Measurements from ENCODE around the gene XIRP1.

DNA sequence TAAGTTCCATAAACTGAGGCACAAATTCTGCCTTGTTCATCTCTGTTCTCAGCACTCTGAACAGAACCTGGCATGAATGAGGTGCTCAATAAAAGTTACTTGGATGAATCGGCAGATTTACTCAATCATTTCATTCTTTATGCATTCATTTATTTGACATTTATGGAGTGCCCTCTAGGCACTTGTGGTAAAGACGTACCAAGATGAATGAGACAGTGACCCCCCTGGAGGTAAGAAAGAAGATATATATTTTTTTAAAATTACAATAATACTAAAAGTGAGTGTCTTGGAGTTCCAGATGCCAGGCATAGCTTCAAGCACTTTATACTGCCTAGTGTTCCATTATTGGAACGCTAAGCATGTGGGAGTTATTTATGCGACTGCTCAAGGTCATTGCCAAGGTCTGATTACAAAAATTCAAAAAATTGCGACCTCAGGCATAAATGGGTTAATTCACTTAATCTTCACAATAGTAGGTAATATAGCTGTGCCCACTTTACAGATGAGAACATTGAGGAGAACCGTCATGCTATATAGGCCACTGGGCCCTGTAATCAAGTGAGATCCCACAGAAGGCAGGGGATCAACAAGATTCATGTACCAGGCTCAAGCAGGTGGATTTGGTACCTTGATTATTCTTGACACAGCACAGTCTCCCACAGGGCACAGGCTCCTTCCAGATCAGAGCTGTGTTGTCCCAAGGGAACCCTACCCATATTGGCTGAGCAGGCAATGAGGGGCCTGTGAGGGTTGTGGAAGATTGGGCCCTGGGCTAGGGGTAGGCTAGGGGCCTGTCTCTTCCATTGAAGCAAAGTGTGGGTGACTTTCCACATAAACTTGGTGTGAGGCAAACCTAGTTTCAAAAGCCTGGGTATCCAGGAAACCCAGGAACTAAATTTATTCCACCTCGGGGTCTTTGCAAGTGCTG, 10.7 kb downstream of the XIRP1 start:
- TF ChIP-seq, protein P1, sequence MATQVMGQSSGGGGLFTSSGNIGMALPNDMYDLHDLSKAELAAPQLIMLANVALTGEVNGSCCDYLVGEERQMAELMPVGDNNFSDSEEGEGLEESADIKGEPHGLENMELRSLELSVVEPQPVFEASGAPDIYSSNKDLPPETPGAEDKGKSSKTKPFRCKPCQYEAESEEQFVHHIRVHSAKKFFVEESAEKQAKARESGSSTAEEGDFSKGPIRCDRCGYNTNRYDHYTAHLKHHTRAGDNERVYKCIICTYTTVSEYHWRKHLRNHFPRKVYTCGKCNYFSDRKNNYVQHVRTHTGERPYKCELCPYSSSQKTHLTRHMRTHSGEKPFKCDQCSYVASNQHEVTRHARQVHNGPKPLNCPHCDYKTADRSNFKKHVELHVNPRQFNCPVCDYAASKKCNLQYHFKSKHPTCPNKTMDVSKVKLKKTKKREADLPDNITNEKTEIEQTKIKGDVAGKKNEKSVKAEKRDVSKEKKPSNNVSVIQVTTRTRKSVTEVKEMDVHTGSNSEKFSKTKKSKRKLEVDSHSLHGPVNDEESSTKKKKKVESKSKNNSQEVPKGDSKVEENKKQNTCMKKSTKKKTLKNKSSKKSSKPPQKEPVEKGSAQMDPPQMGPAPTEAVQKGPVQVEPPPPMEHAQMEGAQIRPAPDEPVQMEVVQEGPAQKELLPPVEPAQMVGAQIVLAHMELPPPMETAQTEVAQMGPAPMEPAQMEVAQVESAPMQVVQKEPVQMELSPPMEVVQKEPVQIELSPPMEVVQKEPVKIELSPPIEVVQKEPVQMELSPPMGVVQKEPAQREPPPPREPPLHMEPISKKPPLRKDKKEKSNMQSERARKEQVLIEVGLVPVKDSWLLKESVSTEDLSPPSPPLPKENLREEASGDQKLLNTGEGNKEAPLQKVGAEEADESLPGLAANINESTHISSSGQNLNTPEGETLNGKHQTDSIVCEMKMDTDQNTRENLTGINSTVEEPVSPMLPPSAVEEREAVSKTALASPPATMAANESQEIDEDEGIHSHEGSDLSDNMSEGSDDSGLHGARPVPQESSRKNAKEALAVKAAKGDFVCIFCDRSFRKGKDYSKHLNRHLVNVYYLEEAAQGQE (IDR thresholded peaks at IDR 0.05; ENCODE audit: insufficient read depth in 1 of 2, low read depth in 2 of 2, low read length in 2 of 2): no peak
- no peak for TF ChIP-seq POLR2AphosphoS5 (IDR thresholded peaks at IDR 0.05; ENCODE audit: low read depth, low read length)
- TF ChIP-seq TAF1 (IDR thresholded peaks at IDR 0.05; ENCODE audit: borderline replicate concordance, insufficient read depth, low read length): no peak
- no peak for TF ChIP-seq SIN3A (IDR thresholded peaks at IDR 0.05; ENCODE audit: borderline replicate concordance, insufficient read depth, low read length)
- no peak for TF ChIP-seq FOXP2 (optimal IDR thresholded peaks at IDR 0.05; ENCODE audit: borderline replicate concordance, extremely low read depth, extremely low read length, insufficient read depth)

Measured in PFSK-1 (cell line).